VCaP (cell line): ENCODE results near the gene FAM169A.

ENCODE experiments used
- H3K27ac ChIP-seq: fragments of 450-650 bp; 2 replicates; pipeline ENCODE4 v1.5.1; 2017
- CTCF ChIP-seq: fragments of 450-650 bp; conservative IDR thresholded peaks from 2 replicates; pipeline ENCODE4 v1.5.1; 2017; ENCODE audit warnings: mild to moderate bottlenecking, moderate library complexity

Gene FAM169A

GRCh38 chr5:74772359-74772758, 93.8 kb downstream of the FAM169A start:
- no peak overlapping the region for H3K27ac ChIP-seq
- no peak for TF ChIP-seq CTCF

GRCh38 chr5:74767579-74767913, 98.6 kb downstream of the FAM169A start:
- H3K27ac ChIP-seq, result peak overlapping the region; percentile 81
- TF ChIP-seq CTCF, result no peak

GRCh38 chr5:74766849-74767578, 99.2 kb downstream of the FAM169A start, which contains the start of the genes GFM2 and NSA2:
Gene GFM2, minus strand, starts transcription at chr5:74767117. Its CDS starts 3,375 bp downstream, at chr5:74763742.
Gene NSA2, plus strand, starts transcription at chr5:74767249. Its CDS starts 112 bp downstream, at chr5:74767361.
- H3K27ac ChIP-seq, result peak within 1 kb of the TSS; percentile 81
- TF ChIP-seq CTCF, result no peak

GRCh38 chr5:74766418-74766848, 99.8 kb downstream of the FAM169A start:
- H3K27ac ChIP-seq, result peak overlapping the region; percentile 81
- TF ChIP-seq CTCF, result peak; percentile 70

GRCh38 chr5:74765929-74766328, 100.3 kb downstream of the FAM169A start:
- peak overlapping the region; percentile 81 for H3K27ac ChIP-seq
- no peak for TF ChIP-seq CTCF

GRCh38 chr5:74765201-74765600, 101.0 kb downstream of the FAM169A start:
- peak overlapping the region; percentile 81; the same call in 1 of the 2 replicates for H3K27ac ChIP-seq
- TF ChIP-seq CTCF, result no peak

GRCh38 chr5:74763504-74763903, 102.7 kb downstream of the FAM169A start:
- H3K27ac ChIP-seq, result no peak overlapping the region

More at GRCh38 chr5:74763504-74763903, 102.7 kb downstream of the FAM169A start:
- TF ChIP-seq CTCF, result no peak
